HEK293 (cell line): ENCODE data around the gene LRP1B.

Experiments
- ZNF624 ChIP-seq: fragments of 450-650 bp; formaldehyde crosslinking; IDR thresholded peaks from 2 replicates; pipeline ENCODE4 v1.5.1; 2017; ENCODE audit warnings: missing biosample characterization, missing genetic modification characterization
- TF ChIP-seq, protein P1 (sequence below): fragments of 450-650 bp; formaldehyde crosslinking; IDR thresholded peaks from 2 replicates; pipeline ENCODE4 v1.5.1; 2016; ENCODE audit warnings: missing biosample characterization, missing genetic modification characterization

- TF ChIP-seq ZNF624: no peak
- TF ChIP-seq, protein P1, sequence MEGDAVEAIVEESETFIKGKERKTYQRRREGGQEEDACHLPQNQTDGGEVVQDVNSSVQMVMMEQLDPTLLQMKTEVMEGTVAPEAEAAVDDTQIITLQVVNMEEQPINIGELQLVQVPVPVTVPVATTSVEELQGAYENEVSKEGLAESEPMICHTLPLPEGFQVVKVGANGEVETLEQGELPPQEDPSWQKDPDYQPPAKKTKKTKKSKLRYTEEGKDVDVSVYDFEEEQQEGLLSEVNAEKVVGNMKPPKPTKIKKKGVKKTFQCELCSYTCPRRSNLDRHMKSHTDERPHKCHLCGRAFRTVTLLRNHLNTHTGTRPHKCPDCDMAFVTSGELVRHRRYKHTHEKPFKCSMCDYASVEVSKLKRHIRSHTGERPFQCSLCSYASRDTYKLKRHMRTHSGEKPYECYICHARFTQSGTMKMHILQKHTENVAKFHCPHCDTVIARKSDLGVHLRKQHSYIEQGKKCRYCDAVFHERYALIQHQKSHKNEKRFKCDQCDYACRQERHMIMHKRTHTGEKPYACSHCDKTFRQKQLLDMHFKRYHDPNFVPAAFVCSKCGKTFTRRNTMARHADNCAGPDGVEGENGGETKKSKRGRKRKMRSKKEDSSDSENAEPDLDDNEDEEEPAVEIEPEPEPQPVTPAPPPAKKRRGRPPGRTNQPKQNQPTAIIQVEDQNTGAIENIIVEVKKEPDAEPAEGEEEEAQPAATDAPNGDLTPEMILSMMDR (tag by site-specific recombination): no peak
Observed at GRCh38 chr2:140242889-140243288, 1887.9 kb downstream of the LRP1B start.
